Esophagus squamous epithelium (tissue), 5 donors: Measurements from ENCODE around the gene BCL11B. TPM values are rescaled to one million over a fixed set of nuclear protein-coding genes. Genes with fewer than 3 reads are reported as not detected.

Source experiments
- DNase-seq: peaks from one replicate; lab custom pipeline; 2025; lab: John Stamatoyannopoulos, UW
- H3K27ac ChIP-seq, 4 donors: fragments of 200-600 bp; sonication (generic); one replicate each; pipeline ENCODE4 v1.5.1; 2016 to 2019; ENCODE audit warnings: mild to moderate bottlenecking in 1 of 4
- H3K27me3 ChIP-seq, 4 donors: fragments of 200-600 bp; sonication (generic); 1 replicate in 3 of 4; 2 replicates in 1 of 4; pipeline versions ENCODE4 v1.5.1 to v1.6.0; 2017 to 2021; ENCODE audit warnings: antibody characterized with exemption in 1 of 4
- H3K36me3 ChIP-seq, 3 donors: fragments of 200-600 bp; sonication (generic); one replicate each; pipeline ENCODE4 v1.5.1; 2016 to 2019
- H3K4me1 ChIP-seq, 3 donors: fragments of 200-600 bp; sonication (generic); one replicate each; pipeline ENCODE4 v1.5.1; 2017 to 2019
- H3K4me3 ChIP-seq, 4 donors: fragments of 200-600 bp; sonication (generic); 1 replicate in 3 of 4; 2 replicates in 1 of 4; pipeline ENCODE4 v1.5.1; 2016 to 2019; ENCODE audit warnings: mild to moderate bottlenecking in 2 of 4, moderate library complexity in 1 of 4
- H3K9me3 ChIP-seq, 3 donors: fragments of 200-600 bp; sonication (generic); one replicate each; pipeline ENCODE4 v1.5.1; 2016 to 2019
- CTCF ChIP-seq, 6 experiments: fragments of 450-650 bp in 4 of 6; fragments of 200-600 bp in 2 of 6; sonication (generic) in 2 of 6; IDR thresholded peaks; one replicate each; pipeline ENCODE4 v1.5.1; 2016 to 2019; ENCODE audit warnings: antibody characterized with exemption in 6 of 6, mild to moderate bottlenecking in 4 of 6, moderate library complexity in 4 of 6
- POLR2A ChIP-seq, 4 donors: fragments of 450-650 bp; IDR thresholded peaks; one replicate each; pipeline ENCODE4 v1.6.1; 2017; ENCODE audit warnings: antibody characterized with exemption in 4 of 4, mild to moderate bottlenecking in 4 of 4, moderate library complexity in 3 of 4
- WGBS, 2 donors: methylation state at CpG; one replicate each; pipeline ENCODE4 v1.1.5; 2018; 5-methylcytosine and 5-hydroxymethylcytosine counted together
- intact Hi-C: fragments of 100-400 bp; cut with DNase I; formaldehyde crosslinking; loops from one replicate; pipeline ENCODE4 v1.15.0; 2022
- total RNA-seq, 4 donors: library from RNA; depleted of rRNA; stranded (reverse); fragments of >200 nt; gene quantifications; one replicate each; pipeline ENCODE4 v1.1.0, GENCODE V29; 2016
- donor health status: DM: yes; HTN: yes; CAD: no.

The BCL11B gene
- total RNA-seq, 4 donors from 2014 or later: 10.1 to 19.3 (median 12.9) TPM

- Histone ChIP-seq H3K36me3 (no peaks in the 10 kb centered on the region), H3K4me1 (peaks cover 0 to 14% (median 12%) of the 10 kb centered on the region in 3 donors), H3K4me3 (no peak overlapping the region), H3K27me3 (peaks cover 0 to 9% (median 0%) of the 10 kb centered on the region in 4 donors), H3K9me3 (no peaks in the 10 kb centered on the region), H3K27ac (no peak overlapping the region)
- no peak for TF ChIP-seq CTCF (IDR thresholded peaks at IDR 0.05)
- no peak for TF ChIP-seq POLR2A (IDR thresholded peaks at IDR 0.05)
- no peak for DNase-seq
- WGBS, 2 donors: 73 to 83% methylated on average over 4 of the region's 4 CpGs
- intact Hi-C loops: no loop called here
These were observed 113.8 kb downstream of the BCL11B start for GRCh38 chr14:99158150-99158549.

GRCh38 chr14:99157676-99158075 lies 114.3 kb downstream of the BCL11B start:
- Histone ChIP-seq H3K27ac (no peak overlapping the region), H3K4me1 (peaks cover 0 to 14% (median 12%) of the 10 kb centered on the region in 3 donors), H3K4me3 (no peak overlapping the region), H3K36me3 (no peaks in the 10 kb centered on the region), H3K27me3 (peaks cover 0 to 9% (median 0%) of the 10 kb centered on the region in 4 donors), H3K9me3 (no peaks in the 10 kb centered on the region)
- no peak for DNase-seq
- 94 to 95% methylated on average over 7 to 8 of the region's 8 CpGs for WGBS, 2 donors
- TF ChIP-seq POLR2A (IDR thresholded peaks at IDR 0.05): no peak
- TF ChIP-seq CTCF (IDR thresholded peaks at IDR 0.05): no peak
- intact Hi-C loops: no loop called here

GRCh38 chr14:99157246-99157645 lies 114.8 kb downstream of the BCL11B start:
- 91 to 94% methylated on average over 2 to 6 of the region's 8 CpGs for WGBS, 2 donors
- H3K9me3 ChIP-seq: no peaks in the 10 kb centered on the region
- peaks cover 0 to 14% (median 12%) of the 10 kb centered on the region in 3 donors for H3K4me1 ChIP-seq
- H3K27ac ChIP-seq: no peak overlapping the region
- no peak for TF ChIP-seq POLR2A (IDR thresholded peaks at IDR 0.05)
- TF ChIP-seq CTCF (IDR thresholded peaks at IDR 0.05): no peak
- no peaks in the 10 kb centered on the region for H3K36me3 ChIP-seq
- intact Hi-C loops: no loop called here
- peaks cover 0 to 9% (median 0%) of the 10 kb centered on the region in 4 donors for H3K27me3 ChIP-seq
- no peak overlapping the region for H3K4me3 ChIP-seq
- DNase-seq: no peak

GRCh38 chr14:99156814-99157213 lies 115.2 kb downstream of the BCL11B start:
- Histone ChIP-seq H3K27ac (no peak overlapping the region), H3K4me3 (no peak overlapping the region), H3K36me3 (no peaks in the 10 kb centered on the region), H3K4me1 (peaks cover 0 to 14% (median 12%) of the 10 kb centered on the region in 3 donors), H3K27me3 (peaks cover 0 to 9% (median 0%) of the 10 kb centered on the region in 4 donors), H3K9me3 (no peaks in the 10 kb centered on the region)
- DNase-seq: no peak
- no peak for TF ChIP-seq POLR2A (IDR thresholded peaks at IDR 0.05)
- no peak for TF ChIP-seq CTCF (IDR thresholded peaks at IDR 0.05)
- intact Hi-C loops: no loop called here
- WGBS, 2 donors: 88 to 89% methylated on average over 6 of the region's 6 CpGs

- Histone ChIP-seq H3K9me3 (no peaks in the 10 kb centered on the region), H3K27me3 (peaks cover 0 to 9% (median 0%) of the 10 kb centered on the region in 4 donors), H3K36me3 (no peaks in the 10 kb centered on the region), H3K4me1 (peaks cover 0 to 14% (median 12%) of the 10 kb centered on the region in 3 donors), H3K4me3 (no peak overlapping the region), H3K27ac (no peak overlapping the region)
- intact Hi-C loops: no loop called here
- no peak for DNase-seq
- WGBS, 2 donors: 79 to 90% methylated on average over 7 of the region's 7 CpGs
- TF ChIP-seq CTCF (IDR thresholded peaks at IDR 0.05): no peak
- no peak for TF ChIP-seq POLR2A (IDR thresholded peaks at IDR 0.05)
These were observed 115.9 kb downstream of the BCL11B start for GRCh38 chr14:99156090-99156425.
